ENCODE data around the gene CRB3.

DNA sequence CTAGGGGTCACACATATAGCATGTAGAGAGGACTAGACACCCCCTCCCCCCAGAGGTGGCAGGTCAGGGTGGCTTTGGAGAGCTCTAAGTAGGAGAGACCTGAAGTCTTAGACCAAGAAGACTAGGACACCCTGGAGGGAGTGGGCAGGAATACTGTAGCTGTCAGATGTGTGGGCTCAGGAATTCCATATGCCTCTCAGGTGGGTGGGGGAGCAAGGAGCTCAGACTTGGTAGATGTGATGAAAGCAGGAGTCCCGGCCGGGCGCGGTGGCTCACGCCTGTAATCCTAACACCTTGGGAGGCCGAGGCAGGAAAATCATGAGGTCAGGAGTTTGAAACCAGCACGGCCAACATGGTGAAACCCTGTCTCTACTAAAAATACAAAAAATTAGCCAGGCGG lies 1.6 kb downstream of the CRB3 start:
- TF ChIP-seq SIN3A (IDR thresholded peaks at IDR 0.05; ENCODE audit: borderline replicate concordance, insufficient read depth, low read length) = no peak
- no peak for TF ChIP-seq POLR2AphosphoS5 (IDR thresholded peaks at IDR 0.05; ENCODE audit: low read depth, low read length)
- TF ChIP-seq FOXP2 (optimal IDR thresholded peaks at IDR 0.05; ENCODE audit: borderline replicate concordance, extremely low read depth, extremely low read length, insufficient read depth) = no peak
- TF ChIP-seq, protein P1, sequence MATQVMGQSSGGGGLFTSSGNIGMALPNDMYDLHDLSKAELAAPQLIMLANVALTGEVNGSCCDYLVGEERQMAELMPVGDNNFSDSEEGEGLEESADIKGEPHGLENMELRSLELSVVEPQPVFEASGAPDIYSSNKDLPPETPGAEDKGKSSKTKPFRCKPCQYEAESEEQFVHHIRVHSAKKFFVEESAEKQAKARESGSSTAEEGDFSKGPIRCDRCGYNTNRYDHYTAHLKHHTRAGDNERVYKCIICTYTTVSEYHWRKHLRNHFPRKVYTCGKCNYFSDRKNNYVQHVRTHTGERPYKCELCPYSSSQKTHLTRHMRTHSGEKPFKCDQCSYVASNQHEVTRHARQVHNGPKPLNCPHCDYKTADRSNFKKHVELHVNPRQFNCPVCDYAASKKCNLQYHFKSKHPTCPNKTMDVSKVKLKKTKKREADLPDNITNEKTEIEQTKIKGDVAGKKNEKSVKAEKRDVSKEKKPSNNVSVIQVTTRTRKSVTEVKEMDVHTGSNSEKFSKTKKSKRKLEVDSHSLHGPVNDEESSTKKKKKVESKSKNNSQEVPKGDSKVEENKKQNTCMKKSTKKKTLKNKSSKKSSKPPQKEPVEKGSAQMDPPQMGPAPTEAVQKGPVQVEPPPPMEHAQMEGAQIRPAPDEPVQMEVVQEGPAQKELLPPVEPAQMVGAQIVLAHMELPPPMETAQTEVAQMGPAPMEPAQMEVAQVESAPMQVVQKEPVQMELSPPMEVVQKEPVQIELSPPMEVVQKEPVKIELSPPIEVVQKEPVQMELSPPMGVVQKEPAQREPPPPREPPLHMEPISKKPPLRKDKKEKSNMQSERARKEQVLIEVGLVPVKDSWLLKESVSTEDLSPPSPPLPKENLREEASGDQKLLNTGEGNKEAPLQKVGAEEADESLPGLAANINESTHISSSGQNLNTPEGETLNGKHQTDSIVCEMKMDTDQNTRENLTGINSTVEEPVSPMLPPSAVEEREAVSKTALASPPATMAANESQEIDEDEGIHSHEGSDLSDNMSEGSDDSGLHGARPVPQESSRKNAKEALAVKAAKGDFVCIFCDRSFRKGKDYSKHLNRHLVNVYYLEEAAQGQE (IDR thresholded peaks at IDR 0.05; ENCODE audit: insufficient read depth in 1 of 2, low read depth in 2 of 2, low read length in 2 of 2) = no peak
- no peak for TF ChIP-seq TAF1 (IDR thresholded peaks at IDR 0.05; ENCODE audit: borderline replicate concordance, insufficient read depth, low read length)
